Dedifferentiated amniotic fluid mesenchymal stem cell (primary cell): ENCODE measurements around the gene LPAR6.
"Not testable (repeated sequence)": the region's sequence is repeated elsewhere in the genome, so short reads cannot be mapped to it uniquely, and the experiment has no call there.

Experiments used
- DNase-seq: peaks from one replicate; pipeline ENCODE4 v3.0.0-alpha.2; 2016; ENCODE audit errors: extremely low spot score

The LPAR6 gene

DNA sequence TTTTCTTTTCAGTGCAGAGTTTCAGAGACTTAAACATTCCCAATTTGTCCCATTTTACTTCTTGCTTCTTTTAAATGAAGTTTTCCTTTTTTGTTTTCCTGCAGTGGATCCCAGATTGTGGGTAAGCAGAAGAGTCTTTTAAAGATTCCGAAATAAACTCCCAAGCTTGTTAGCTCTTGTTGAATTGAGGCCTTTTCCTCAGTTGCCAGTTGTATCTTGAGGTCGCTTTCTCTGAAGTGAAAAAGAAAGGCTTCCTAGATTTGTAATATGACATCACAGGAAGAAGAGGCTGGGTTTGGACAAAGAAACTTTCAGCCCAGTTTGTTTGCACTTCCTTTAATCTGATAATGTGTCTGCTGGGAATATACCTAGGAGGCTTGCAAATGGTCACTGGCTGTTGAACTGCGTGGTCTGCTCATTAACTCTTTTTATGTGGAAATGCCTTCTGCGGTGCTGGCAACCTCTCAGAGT is at the start of gene LPAR6:
TSS of gene LPAR6 (minus strand) at position 233 of the 471 bp plus-strand sequence. CDS start 690 bp downstream, outside the sequence.
- DNase-seq = no peak

DNA sequence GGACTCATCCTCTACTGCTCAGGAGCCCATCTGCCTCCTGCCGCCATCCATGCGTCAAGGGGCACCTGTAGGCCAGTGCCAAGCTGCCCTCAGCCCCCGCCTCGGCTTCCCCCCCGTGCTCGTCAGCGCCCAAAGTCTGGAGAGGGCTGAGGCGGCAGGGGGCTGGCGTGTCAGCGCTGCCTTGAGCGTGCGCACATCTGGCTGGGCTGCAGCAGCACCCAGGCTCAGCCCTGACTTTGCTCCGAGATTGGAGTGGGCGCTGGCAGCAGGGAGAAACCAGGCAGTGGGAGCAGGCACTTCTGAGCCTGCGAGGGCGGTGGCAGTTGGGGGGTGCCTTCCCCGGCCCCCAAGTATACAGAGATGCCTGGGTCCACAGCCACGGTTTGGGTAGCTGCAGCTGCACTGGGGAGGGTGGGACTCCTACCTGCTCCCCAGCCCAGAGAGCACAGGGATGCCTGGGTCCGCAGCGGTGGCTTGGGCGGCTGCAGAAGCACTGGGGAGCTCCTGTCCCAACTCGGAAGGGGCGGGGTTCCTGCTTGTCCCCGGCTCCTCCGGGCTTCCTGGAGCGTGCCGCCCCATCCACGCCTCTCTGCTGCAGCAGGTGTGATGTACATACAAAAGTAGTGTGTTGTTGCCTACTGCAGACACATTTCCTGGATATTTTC is 44.8 kb upstream of the LPAR6 start:
- no peak for DNase-seq

DNA sequence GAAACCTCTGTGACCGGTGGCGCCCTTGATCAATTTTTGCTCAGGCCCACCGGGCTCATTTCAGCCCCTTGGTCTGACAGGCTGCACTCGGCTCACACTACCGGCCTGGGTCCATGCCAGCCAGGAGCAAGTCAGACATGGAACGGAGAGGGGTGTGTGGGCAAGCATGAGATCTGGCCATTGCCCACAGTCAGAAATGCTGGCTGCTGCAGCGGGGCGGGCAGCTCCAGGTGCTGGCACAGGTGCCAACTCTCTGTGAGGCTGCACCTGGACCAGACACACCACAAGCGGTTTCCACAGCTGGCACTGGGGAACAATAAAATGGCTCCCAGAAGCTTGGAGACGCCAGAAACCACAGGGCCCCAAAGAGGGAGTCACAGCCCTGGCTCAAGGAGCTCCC is 43.6 kb upstream of the LPAR6 start:
- no peak for DNase-seq

DNA sequence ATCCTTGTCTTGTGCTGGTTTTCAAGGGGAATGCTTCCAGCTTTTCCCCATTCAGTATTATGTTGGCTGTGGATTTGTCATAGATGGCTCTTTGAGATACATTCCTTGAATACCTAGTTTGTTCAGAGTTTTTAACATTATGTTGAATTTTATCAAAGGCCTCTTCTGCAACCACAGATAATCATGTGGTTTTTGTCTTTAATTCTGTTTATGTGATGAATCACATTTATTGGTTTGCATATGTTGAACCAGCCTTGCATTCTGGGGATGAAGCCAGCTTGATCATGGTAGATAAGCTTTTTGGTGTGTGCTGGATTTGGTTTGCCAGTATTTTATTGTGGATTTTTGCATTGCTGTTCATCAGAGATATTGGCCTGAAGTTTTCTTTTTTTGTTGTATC is 38.3 kb upstream of the LPAR6 start:
- DNase-seq = not testable (repeated sequence)

- DNase-seq = peak; percentile 19
These were observed 36.7 kb upstream of the LPAR6 start for GRCh38 chr13:48449656-48450055.

GRCh38 chr13:48448959-48449614 is 36.2 kb upstream of the LPAR6 start:
- peak; percentile 84 for DNase-seq

GRCh38 chr13:48448285-48448958 is 35.5 kb upstream of the LPAR6 start:
- DNase-seq = no peak

- peak; percentile 35 for DNase-seq
These were observed 33.6 kb upstream of the LPAR6 start for GRCh38 chr13:48446464-48446863.

DNA sequence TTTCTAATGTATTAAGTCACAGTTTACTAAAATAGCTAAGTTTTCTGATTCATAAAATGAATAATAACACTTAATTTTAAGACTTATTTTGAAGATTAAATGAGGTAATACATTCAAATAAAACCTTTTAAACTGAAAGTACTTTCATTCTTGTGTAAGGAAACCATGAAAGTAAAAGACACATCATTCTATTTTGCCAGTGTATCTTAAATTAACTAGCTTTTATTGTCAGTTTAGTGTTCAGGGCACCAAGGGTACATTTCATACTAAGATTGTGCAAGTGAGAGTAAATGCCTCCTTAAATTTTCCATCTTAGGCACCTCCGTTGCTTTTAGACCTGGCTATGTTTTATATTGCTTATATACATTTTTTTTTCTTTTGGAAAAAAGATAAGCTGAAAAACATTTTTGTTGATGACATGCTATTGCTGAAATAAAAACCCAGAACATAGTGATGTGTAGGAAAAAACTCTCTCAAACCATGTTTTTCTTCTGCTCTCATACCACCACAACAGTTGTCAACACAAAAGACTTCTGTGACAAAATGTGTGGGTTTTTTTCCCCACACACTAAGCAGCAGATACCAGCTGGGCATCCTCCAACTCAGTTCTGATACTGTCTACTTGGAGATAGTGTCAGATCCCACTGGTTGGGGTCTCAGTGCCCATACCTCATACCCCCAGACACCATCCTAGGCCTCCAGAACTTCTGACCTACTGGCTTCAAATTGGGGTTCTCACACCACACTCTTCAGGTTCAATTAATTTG is 30.7 kb upstream of the LPAR6 start:
- DNase-seq = no peak

DNA sequence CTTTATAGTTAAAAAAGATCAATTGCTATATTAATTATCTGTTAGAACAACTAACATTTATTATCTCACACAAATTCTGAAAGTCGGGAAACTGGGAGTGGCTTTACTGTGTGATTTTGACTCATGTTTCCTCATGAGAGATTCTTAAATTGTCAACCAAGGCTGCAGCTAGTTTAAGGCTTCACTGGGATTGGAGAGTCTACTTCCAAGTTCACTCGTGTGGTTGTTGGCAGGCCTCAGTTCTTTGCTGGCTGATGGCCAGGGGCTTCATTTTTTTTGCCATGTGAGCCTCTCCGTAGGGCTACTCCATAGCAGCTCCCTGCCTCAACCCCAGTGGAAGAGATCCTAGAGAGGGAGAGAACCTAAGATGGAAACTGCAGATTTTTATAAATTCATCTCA is 24.5 kb upstream of the LPAR6 start:
- peak; percentile 34 for DNase-seq

GRCh38 chr13:48436661-48437288 is 23.9 kb upstream of the LPAR6 start:
- no peak for DNase-seq

DNA sequence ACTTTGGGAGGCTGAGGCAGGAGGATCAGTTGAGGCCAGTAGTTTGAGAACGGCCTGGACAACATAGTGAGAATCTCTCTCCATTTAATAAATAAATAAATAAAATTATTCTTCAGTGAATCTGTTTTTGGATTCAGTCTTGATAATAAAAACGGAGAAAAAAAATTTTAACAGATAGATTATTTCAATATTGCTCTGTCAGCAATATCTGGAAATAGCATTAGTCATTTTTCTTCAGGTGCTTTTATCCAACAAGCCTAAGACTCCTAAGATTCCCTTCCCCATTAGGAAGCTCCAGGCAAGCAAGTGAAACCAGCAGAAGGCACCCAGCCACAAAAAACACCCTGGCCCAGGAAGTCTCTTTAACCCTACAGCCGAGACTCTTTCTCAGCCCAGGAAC is 21.3 kb upstream of the LPAR6 start:
- no peak for DNase-seq

DNA sequence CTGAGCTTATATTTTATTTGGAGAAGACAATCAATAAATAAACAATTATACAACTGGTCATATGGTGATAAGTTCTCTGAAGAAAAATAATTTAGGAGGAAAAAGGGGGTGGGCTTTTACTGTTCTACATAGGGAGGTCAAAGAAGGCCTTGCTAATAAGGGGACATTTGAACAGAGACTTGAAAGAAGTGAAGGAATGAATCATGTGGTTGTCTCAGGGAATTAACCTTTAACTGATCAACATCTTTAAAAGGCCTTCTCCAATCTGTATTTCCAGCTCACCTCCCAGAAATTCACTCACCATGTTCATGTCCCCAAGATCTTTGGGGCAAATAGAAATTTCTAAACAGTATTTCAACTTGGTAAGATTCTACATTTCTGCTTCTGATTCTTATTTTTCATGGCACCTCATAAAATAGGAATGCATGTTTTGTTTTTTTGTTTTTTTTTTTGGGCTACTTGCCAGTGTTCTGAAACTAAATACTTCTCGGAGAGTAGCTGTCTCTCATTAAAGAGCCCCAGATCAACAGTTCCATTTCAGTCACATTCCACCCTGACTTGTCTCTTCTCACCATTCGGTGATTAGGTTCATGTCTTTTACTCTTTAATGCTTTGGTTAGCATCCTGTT is 19.2 kb upstream of the LPAR6 start:
- peak; percentile 64 for DNase-seq

GRCh38 chr13:48431431-48431830 is 18.5 kb upstream of the LPAR6 start:
- DNase-seq = no peak

- DNase-seq = no peak
These were observed 17.0 kb upstream of the LPAR6 start for GRCh38 chr13:48429886-48430285.

- DNase-seq = no peak
These were observed 16.1 kb upstream of the LPAR6 start for GRCh38 chr13:48429036-48429435.

DNA sequence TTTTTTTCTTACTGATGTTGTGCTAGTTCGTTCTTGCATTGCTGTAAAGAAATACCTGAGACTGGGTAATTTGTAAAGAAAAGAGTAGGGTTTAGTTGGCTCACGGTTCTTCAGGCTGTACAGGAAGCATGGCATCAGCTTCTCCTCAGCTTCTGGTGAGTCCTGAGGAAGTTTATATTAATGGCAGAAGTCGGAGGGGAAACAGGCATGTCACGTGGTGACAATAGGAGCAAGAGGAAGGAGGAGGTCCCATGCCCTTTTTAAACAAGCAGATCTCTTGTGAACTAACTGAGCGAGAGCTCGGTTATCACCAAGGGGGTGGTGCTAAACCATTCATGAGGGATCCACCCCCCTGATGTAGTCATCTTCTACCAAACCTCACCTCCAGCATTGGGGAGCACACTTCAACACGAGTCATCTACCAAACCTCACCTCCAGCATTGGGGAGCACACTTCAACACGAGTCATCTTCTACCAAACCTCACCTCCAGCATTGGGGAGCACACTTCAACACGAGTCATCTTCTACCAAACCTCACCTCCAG is 13.9 kb upstream of the LPAR6 start:
- not testable (repeated sequence) for DNase-seq

- no peak for DNase-seq
These were observed 13.1 kb upstream of the LPAR6 start for GRCh38 chr13:48426052-48426451.

- no peak for DNase-seq
These were observed 11.3 kb upstream of the LPAR6 start for GRCh38 chr13:48424212-48424611.

- DNase-seq = not testable (repeated sequence)
These were observed 9.1 kb upstream of the LPAR6 start for GRCh38 chr13:48422003-48422402.

DNA sequence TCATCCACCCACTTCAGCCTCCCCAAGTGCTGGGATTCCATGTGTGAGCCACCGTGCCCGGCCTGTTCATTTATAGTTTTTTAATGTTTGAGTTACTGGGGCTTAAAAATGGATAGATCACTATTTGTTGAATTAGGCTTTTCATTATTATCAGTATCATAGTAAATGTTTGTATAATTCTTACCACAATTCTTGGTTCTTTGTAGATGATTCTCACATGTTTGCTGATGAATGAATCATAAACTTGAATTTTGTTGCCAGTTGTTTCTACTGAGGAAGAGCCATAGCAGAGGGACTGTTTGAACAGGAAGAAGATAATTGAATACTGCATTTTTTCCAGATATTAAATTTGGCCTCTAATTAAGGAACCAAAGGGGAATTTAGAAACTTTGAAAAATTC is 2.6 kb upstream of the LPAR6 start:
- DNase-seq = no peak
